NB4 (cell line): ENCODE measurements around the gene RARRES2.

Source experiments
- CTCF ChIP-seq: IDR thresholded peaks from one replicate; pipeline ENCODE4 v1.5.1; 2012; ENCODE audit warnings: low read depth, low read length
- MYC ChIP-seq: IDR thresholded peaks from 2 replicates; pipeline ENCODE4 v1.6.1; 2011; ENCODE audit warnings: low read depth, low read length
- POLR2A ChIP-seq: IDR thresholded peaks from 2 replicates; pipeline ENCODE4 v1.6.1; 2011; ENCODE audit warnings: mild to moderate bottlenecking; ENCODE audit not compliant: insufficient read length; ENCODE audit errors: extremely low read depth

- TF ChIP-seq CTCF (no peak), MYC (no peak), POLR2A (no peak)
Observed at GRCh38 chr7:150371996-150372270, 30.5 kb upstream of the RARRES2 start.
